HEK293 (cell line): ENCODE measurements around the gene PET117.

Experiments
- CTCF ChIA-PET: fragments of 350-600 bp; formaldehyde crosslinking; extraction: SDS; loops from one replicate; lab custom pipeline; 2021; ENCODE audit warnings: antibody characterized with exemption; lab: Yijun Ruan, JAX
- POLR2A ChIA-PET: fragments of 300-600 bp; formaldehyde crosslinking; extraction: SDS; loops from one replicate; lab custom pipeline; 2020; ENCODE audit warnings: antibody characterized with exemption, inconsistent platforms; lab: Yijun Ruan, JAX
- H3K27ac ChIP-seq: fragments of 200-500 bp; sonication (Bioruptor generic); 2 replicates; pipeline ENCODE4 v1.5.1; 2014; ENCODE audit warnings: low read depth, low read length, control low read depth, inconsistent platforms; ENCODE audit errors: extremely low read depth
- H3K36me3 ChIP-seq, 2 experiments: fragments of 200-500 bp in 1 of 2; sonication (Bioruptor generic) in 1 of 2; 1 replicate in 1 of 2; 2 replicates in 1 of 2; pipeline ENCODE4 v1.5.1; 2014 to 2017; ENCODE audit warnings: inconsistent platforms in 2 of 2, low read length in 2 of 2; ENCODE audit not compliant: control insufficient read depth in 2 of 2, insufficient read depth in 1 of 2
- H3K4me1 ChIP-seq: fragments of 200-500 bp; sonication (Bioruptor generic); 2 replicates; pipeline ENCODE4 v1.5.1; 2014; ENCODE audit warnings: mild to moderate bottlenecking, low read length, inconsistent platforms; ENCODE audit not compliant: control insufficient read depth, insufficient read depth
- H3K4me3 ChIP-seq: 2 replicates; pipeline ENCODE4 v1.5.1; 2011; ENCODE audit warnings: low read depth, mild to moderate bottlenecking, control low read depth, low read length, moderate library complexity
- H3K9me3 ChIP-seq: fragments of 200-500 bp; sonication (Bioruptor generic); 2 replicates; pipeline ENCODE4 v1.5.1; 2014; ENCODE audit warnings: low read depth, low read length, inconsistent platforms; ENCODE audit not compliant: control insufficient read depth, insufficient read depth
- CTCF ChIP-seq: fragments of 450-650 bp; formaldehyde crosslinking; IDR thresholded peaks from 2 replicates; pipeline ENCODE4 v1.5.1; 2016; ENCODE audit warnings: missing biosample characterization, missing genetic modification characterization
- HOXC10 ChIP-seq: sonication (generic); formaldehyde crosslinking; IDR thresholded peaks from 2 replicates; pipeline ENCODE4 v1.8.1; 2023; ENCODE audit warnings: mild to moderate bottlenecking, missing genetic modification reagents
- REST ChIP-seq: fragments of 450-650 bp; formaldehyde crosslinking; IDR thresholded peaks from 2 replicates; pipeline ENCODE4 v1.5.1; 2016; ENCODE audit warnings: missing biosample characterization, missing genetic modification characterization
- SP3 ChIP-seq: fragments of 450-650 bp; formaldehyde crosslinking; IDR thresholded peaks from 2 replicates; pipeline ENCODE4 v1.5.1; 2016; ENCODE audit warnings: missing biosample characterization, missing genetic modification characterization
- ZBTB10 ChIP-seq: fragments of 450-650 bp; formaldehyde crosslinking; IDR thresholded peaks from 2 replicates; pipeline ENCODE4 v1.5.1; 2016; ENCODE audit warnings: missing biosample characterization, missing genetic modification characterization
- ZBTB44 ChIP-seq: fragments of 450-650 bp; IDR thresholded peaks from 2 replicates; pipeline ENCODE4 v1.5.1; 2018; ENCODE audit warnings: missing biosample characterization, mild to moderate bottlenecking, missing genetic modification characterization
- ZBTB7A ChIP-seq: fragments of 450-650 bp; formaldehyde crosslinking; IDR thresholded peaks from 2 replicates; pipeline ENCODE4 v1.5.1; 2016; ENCODE audit warnings: low read depth, missing biosample characterization, missing genetic modification characterization
- ZNF2 ChIP-seq: fragments of 450-650 bp; formaldehyde crosslinking; IDR thresholded peaks from 2 replicates; pipeline ENCODE4 v1.5.1; 2016; ENCODE audit warnings: missing biosample characterization, missing genetic modification characterization
- ZNF292 ChIP-seq: fragments of 450-650 bp; formaldehyde crosslinking; IDR thresholded peaks from 2 replicates; pipeline ENCODE4 v1.5.1; 2016; ENCODE audit warnings: low read depth, missing biosample characterization, missing genetic modification characterization, borderline replicate concordance
- ZNF354C ChIP-seq: fragments of 450-650 bp; formaldehyde crosslinking; IDR thresholded peaks from 2 replicates; pipeline ENCODE4 v1.5.1; 2016; ENCODE audit warnings: missing biosample characterization, missing genetic modification characterization, low read depth, borderline replicate concordance
- ZNF366 ChIP-seq: fragments of 450-650 bp; formaldehyde crosslinking; conservative IDR thresholded peaks from 2 replicates; pipeline ENCODE4 v1.5.1; 2016; ENCODE audit warnings: missing biosample characterization, missing genetic modification characterization
- ZNF561 ChIP-seq: fragments of 450-650 bp; IDR thresholded peaks from 2 replicates; pipeline ENCODE4 v1.5.1; 2018; ENCODE audit warnings: missing biosample characterization, missing genetic modification characterization, borderline replicate concordance
- ZNF623 ChIP-seq: fragments of 450-650 bp; formaldehyde crosslinking; IDR thresholded peaks from 2 replicates; pipeline ENCODE4 v1.5.1; 2016; ENCODE audit warnings: missing biosample characterization, missing genetic modification characterization
- ZNF645 ChIP-seq: fragments of 450-650 bp; formaldehyde crosslinking; IDR thresholded peaks from 2 replicates; pipeline ENCODE4; 2016; ENCODE audit warnings: missing biosample characterization, missing genetic modification characterization
- ZNF704 ChIP-seq: fragments of 450-650 bp; formaldehyde crosslinking; IDR thresholded peaks from 2 replicates; pipeline ENCODE4 v1.5.1; 2016; ENCODE audit warnings: missing biosample characterization, missing genetic modification characterization
- ZNF707 ChIP-seq: fragments of 450-650 bp; formaldehyde crosslinking; IDR thresholded peaks from 2 replicates; pipeline ENCODE4 v1.5.1; 2016; ENCODE audit warnings: missing biosample characterization, missing genetic modification characterization
- ZSCAN16 ChIP-seq: fragments of 450-650 bp; formaldehyde crosslinking; IDR thresholded peaks from 2 replicates; pipeline ENCODE4 v1.5.1; 2016; ENCODE audit warnings: missing biosample characterization, missing genetic modification characterization
- ZSCAN23 ChIP-seq: fragments of 450-650 bp; formaldehyde crosslinking; IDR thresholded peaks from 2 replicates; pipeline ENCODE4 v1.5.1; 2016; ENCODE audit warnings: missing biosample characterization, missing genetic modification characterization
- ZSCAN30 ChIP-seq: fragments of 450-650 bp; IDR thresholded peaks from 2 replicates; pipeline ENCODE4 v1.5.1; 2018; ENCODE audit warnings: missing biosample characterization, mild to moderate bottlenecking, missing genetic modification characterization, moderate library complexity

Gene PET117

GRCh38 chr20:18101125-18101810, 36.4 kb upstream of the PET117 start:
- H3K9me3 ChIP-seq, result no peaks in the 10 kb centered on the region
- no peak overlapping the region for H3K27ac ChIP-seq
- H3K36me3 ChIP-seq, result no peaks in the 10 kb centered on the region
- H3K4me3 ChIP-seq, result no peak overlapping the region
- no peak for TF ChIP-seq ZNF645 (tag by site-specific recombination)
- no peak for TF ChIP-seq ZNF366 (tag by site-specific recombination)
- TF ChIP-seq ZNF292 (tag by site-specific recombination), result no peak
- TF ChIP-seq HOXC10 (CRISPR knock-in tag), result no peak
- no peak for TF ChIP-seq ZNF2
- TF ChIP-seq ZNF354C (tag by site-specific recombination), result no peak
- no peak for TF ChIP-seq ZNF704 (tag by site-specific recombination)
- TF ChIP-seq ZBTB44 (tag by site-specific recombination), result no peak
- no peak for TF ChIP-seq ZSCAN23 (tag by site-specific recombination)
- no peak for TF ChIP-seq CTCF (tag by site-specific recombination)
- TF ChIP-seq ZNF561 (tag by site-specific recombination), result no peak
- TF ChIP-seq ZBTB7A, result no peak
- TF ChIP-seq ZNF707 (tag by site-specific recombination), result no peak
- TF ChIP-seq ZSCAN16 (tag by site-specific recombination), result no peak
- no peaks in the 10 kb centered on the region for H3K4me1 ChIP-seq
- ChIA-PET CTCF (no interaction called here), POLR2A (no interaction called here)

GRCh38 chr20:18103497-18103896, 34.2 kb upstream of the PET117 start:
- no peaks in the 10 kb centered on the region for H3K9me3 ChIP-seq
- ChIA-PET CTCF (no interaction called here), POLR2A (no interaction called here)
- H3K4me1 ChIP-seq, result no peaks in the 10 kb centered on the region
- no peaks in the 10 kb centered on the region for H3K36me3 ChIP-seq
- no peak overlapping the region for H3K27ac ChIP-seq
- H3K4me3 ChIP-seq, result no peak overlapping the region
- no peak for TF ChIP-seq ZBTB10 (tag by site-specific recombination)
- TF ChIP-seq ZSCAN23 (tag by site-specific recombination), result no peak
- no peak for TF ChIP-seq ZNF623 (tag by site-specific recombination)
- TF ChIP-seq ZNF292 (tag by site-specific recombination), result no peak
- TF ChIP-seq ZSCAN30, result no peak
- TF ChIP-seq REST (tag by site-specific recombination), result no peak
- TF ChIP-seq SP3 (tag by site-specific recombination), result no peak
